Measurements from ENCODE around the gene PCDHGA12. TPM values are rescaled to one million over a fixed set of nuclear protein-coding genes. Genes with fewer than 3 reads are reported as not detected.
"Not testable (repeated sequence)": the region's sequence is repeated elsewhere in the genome, so short reads cannot be mapped to it uniquely, and the experiment has no call there.

The PCDHGA12 gene
- total RNA-seq, 4 donors from 2014 or later: 7.5 to 18.4 (median 14.2) TPM

- DNase-seq (ENCODE audit: low spot score) (no peak), ATAC-seq (ENCODE audit: low FRiP score) (no peak)
- no peak for TF ChIP-seq CTCF (IDR thresholded peaks at IDR 0.05)
Observed at GRCh38 chr5:141402553-141403243, 27.6 kb upstream of the PCDHGA12 start, which contains the start of gene PCDHGA9. Gene PCDHGA9, plus strand, starts transcription at chr5:141402778. Its CDS starts 175 bp downstream, at chr5:141402953.

- DNase-seq (ENCODE audit: low spot score): no peak
- no peak for TF ChIP-seq CTCF (IDR thresholded peaks at IDR 0.05)
- no peak for ATAC-seq (ENCODE audit: low FRiP score)
Observed at GRCh38 chr5:141403387-141403786, 26.9 kb upstream of the PCDHGA12 start.

DNA sequence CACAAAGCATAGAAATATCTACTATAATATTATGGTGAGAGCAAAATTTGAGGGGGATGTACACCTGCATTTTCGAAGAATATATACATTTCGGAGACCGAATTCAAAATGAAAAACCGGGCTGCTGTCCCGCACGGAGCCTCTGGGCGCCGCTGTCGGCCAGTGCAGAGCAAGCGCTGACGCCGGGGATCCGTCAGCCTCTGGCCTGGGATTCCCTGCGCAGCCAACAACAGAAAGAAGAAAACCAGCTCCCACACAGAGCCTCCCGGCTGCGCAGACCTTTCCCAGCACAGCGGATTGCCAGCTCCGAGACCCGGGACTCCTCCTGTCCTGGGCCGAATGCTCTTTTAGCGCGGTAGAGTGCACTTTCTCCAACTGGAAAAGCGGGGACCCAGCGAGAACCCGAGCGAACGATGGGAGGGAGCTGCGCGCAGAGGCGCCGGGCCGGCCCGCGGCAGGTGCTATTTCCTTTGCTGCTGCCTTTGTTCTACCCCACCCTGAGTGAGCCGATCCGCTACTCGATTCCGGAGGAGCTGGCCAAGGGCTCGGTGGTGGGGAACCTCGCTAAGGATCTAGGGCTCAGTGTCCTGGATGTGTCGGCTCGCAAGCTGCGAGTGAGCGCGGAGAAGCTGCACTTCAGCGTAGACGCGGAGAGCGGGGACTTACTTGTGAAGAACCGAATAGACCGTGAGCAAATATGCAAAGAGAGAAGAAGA, 22.4 kb upstream of the PCDHGA12 start, which contains the start of gene PCDHGB6:
Gene PCDHGB6, plus strand, starts transcription at position 232 of the 716 bp plus-strand sequence. Its CDS starts 182 bp downstream, at position 414.
- not testable (repeated sequence) for DNase-seq (ENCODE audit: low spot score); ATAC-seq (ENCODE audit: low FRiP score)

DNA sequence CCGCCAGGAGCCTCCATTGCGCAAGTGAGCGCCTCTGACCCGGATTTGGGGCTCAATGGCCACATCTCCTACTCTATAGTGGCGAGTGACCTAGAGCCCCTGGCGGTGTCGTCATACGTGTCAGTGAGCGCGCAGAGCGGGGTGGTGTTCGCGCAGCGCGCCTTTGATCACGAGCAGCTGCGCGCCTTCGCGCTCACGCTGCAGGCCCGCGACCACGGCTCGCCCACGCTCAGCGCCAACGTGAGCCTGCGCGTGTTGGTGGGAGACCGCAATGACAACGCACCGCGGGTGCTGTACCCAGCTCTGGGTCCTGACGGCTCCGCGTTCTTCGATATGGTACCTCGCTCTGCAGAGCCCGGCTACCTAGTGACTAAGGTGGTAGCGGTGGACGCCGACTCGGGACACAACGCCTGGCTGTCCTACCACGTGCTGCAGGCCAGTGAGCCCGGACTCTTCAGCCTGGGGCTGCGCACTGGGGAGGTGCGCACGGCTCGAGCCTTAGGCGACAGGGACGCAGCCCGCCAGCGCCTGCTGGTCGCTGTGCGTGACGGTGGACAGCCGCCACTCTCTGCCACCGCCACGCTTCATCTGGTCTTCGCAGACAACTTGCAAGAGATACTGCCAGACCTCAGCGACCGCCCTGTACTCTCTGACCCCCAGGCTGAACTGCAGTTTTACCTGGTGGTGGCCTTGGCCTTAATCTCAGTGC, 20.6 kb upstream of the PCDHGA12 start:
- DNase-seq (ENCODE audit: low spot score): no peak
- no peak for ATAC-seq (ENCODE audit: low FRiP score)
- no peak for TF ChIP-seq CTCF (IDR thresholded peaks at IDR 0.05)

- no peak for DNase-seq (ENCODE audit: low spot score)
- TF ChIP-seq CTCF (IDR thresholded peaks at IDR 0.05): no peak
- no peak for ATAC-seq (ENCODE audit: low FRiP score)
Observed at GRCh38 chr5:141411575-141411974, 18.7 kb upstream of the PCDHGA12 start.

DNA sequence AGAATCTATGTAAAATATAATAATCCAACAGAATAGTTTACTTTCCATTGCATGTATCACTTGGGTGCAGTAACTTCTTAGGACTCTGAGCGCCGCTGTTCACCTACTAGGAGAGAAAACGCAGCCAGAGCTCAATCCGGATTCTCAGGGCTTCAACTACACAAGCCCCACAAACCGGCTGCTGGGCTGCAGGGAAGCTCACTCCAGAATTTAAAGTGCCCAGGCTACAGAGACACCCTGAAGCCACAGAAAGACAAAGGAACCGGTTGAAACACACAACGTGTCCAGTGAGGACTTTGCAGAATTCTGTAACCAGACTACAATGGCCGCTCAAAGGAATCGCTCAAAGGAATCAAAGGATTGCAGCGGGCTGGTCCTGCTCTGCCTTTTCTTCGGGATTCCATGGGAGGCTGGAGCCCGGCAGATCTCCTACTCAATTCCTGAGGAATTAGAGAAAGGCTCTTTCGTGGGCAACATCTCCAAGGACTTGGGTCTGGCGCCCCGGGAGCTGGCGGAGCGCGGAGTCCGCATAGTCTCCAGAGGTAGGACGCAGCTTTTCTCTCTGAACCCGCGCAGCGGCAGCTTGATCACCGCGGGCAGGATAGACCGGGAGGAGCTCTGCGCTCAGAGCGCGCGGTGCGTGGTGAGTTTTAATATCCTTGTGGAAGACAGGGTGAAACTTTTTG, 17.3 kb upstream of the PCDHGA12 start, which contains the start of gene PCDHGA10:
Gene PCDHGA10, plus strand, starts transcription at position 134 of the 686 bp plus-strand sequence. Its CDS starts 189 bp downstream, at position 323.
- no peak for TF ChIP-seq CTCF (IDR thresholded peaks at IDR 0.05)
- DNase-seq (ENCODE audit: low spot score): no peak
- ATAC-seq (ENCODE audit: low FRiP score): no peak

All from omental fat pad (tissue), 4 donors.